Activated T-helper 1 cell treated with Interleukin-2 at 50 U/mL for 16 hours (primary cell): Measurements from ENCODE around the gene ADAMTS3.

Source experiments
- DNase-seq: peaks from one replicate; pipeline ENCODE4 v3.0.0-alpha.2; 2020; ENCODE audit warnings: low read depth

The ADAMTS3 gene

GRCh38 chr4:72341432-72341820 lies 227.6 kb downstream of the ADAMTS3 start:
- no peak for DNase-seq

- DNase-seq = no peak
Measured at GRCh38 chr4:72340803-72341431, 228.1 kb downstream of the ADAMTS3 start.

- DNase-seq = no peak
Measured at GRCh38 chr4:72338060-72338459, 231.0 kb downstream of the ADAMTS3 start.

GRCh38 chr4:72330381-72330780 lies 238.6 kb downstream of the ADAMTS3 start:
- no peak for DNase-seq

- DNase-seq = no peak
Measured at GRCh38 chr4:72326692-72327632, 242.1 kb downstream of the ADAMTS3 start.

- no peak for DNase-seq
Measured at GRCh38 chr4:72325215-72325614, 243.8 kb downstream of the ADAMTS3 start.

GRCh38 chr4:72323227-72323626 lies 245.8 kb downstream of the ADAMTS3 start:
- no peak for DNase-seq

- DNase-seq = no peak
Measured at GRCh38 chr4:72320223-72320948, 248.6 kb downstream of the ADAMTS3 start.

- DNase-seq = no peak
Measured at GRCh38 chr4:72319601-72320021, 249.4 kb downstream of the ADAMTS3 start.

- no peak for DNase-seq
Measured at GRCh38 chr4:72318421-72319170, 250.4 kb downstream of the ADAMTS3 start.

GRCh38 chr4:72314869-72315268 lies 254.2 kb downstream of the ADAMTS3 start:
- no peak for DNase-seq

GRCh38 chr4:72313121-72313520 lies 255.9 kb downstream of the ADAMTS3 start:
- no peak for DNase-seq

GRCh38 chr4:72312032-72312650 lies 256.9 kb downstream of the ADAMTS3 start:
- no peak for DNase-seq

- no peak for DNase-seq
Measured at GRCh38 chr4:72311291-72311690, 257.7 kb downstream of the ADAMTS3 start.

- DNase-seq = no peak
Measured at GRCh38 chr4:72305620-72306019, 263.4 kb downstream of the ADAMTS3 start.

GRCh38 chr4:72305080-72305479 lies 263.9 kb downstream of the ADAMTS3 start:
- no peak for DNase-seq

GRCh38 chr4:72302981-72303704 lies 265.9 kb downstream of the ADAMTS3 start:
- DNase-seq = peak; percentile 9

- DNase-seq = no peak
Measured at GRCh38 chr4:72301759-72302158, 267.3 kb downstream of the ADAMTS3 start.

- DNase-seq = no peak
Measured at GRCh38 chr4:72300126-72300525, 268.9 kb downstream of the ADAMTS3 start.

- DNase-seq = no peak
Measured at GRCh38 chr4:72295966-72296557, 273.0 kb downstream of the ADAMTS3 start.
